ENCODE measurements around the gene KLHL25. TPM values are rescaled to one million over a fixed set of nuclear protein-coding genes. Genes with fewer than 3 reads are reported as not detected.

Gene KLHL25
- total and polyA plus RNA-seq, 2 of the 8 experiments (the other 6 are each of a cell fraction or from before 2014, with no cell fraction given), result 16.5 to 22.0 TPM

GRCh38 chr15:85741662-85742061, 53.1 kb downstream of the KLHL25 start (continued):
- no peak for TF ChIP-seq NANOG (IDR thresholded peaks at IDR 0.05; ENCODE audit: insufficient read depth, low read depth, low read length, poor library complexity, severe bottlenecking)
